Measurements from ENCODE around the gene DPP6. TPM values are rescaled to one million over a fixed set of nuclear protein-coding genes. Genes with fewer than 3 reads are reported as not detected.

DPP6 gene
- total RNA-seq, 1 experiment from 2014 or later: not detected

DNA sequence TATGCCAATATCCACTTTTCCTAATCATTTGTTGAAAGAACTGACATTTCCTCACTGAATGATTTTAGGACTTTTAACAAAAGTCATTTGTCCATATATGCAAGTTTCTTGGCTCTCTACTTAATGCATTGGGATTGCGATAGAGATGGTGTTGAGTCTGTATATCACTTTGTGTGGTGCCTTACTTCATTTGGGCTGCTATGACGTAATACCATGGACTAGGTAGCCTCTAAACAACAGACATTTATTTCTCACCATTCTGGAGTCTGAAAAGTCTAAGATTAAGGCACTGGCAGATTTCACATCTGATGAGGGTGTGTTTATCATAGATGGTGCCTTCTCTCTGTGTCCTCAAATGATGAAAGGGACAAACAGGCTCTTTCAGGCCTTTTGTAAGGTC, 342.6 kb downstream of the DPP6 start:
- Mint-ChIP-seq H3K36me3 (ENCODE audit: insufficient read depth, unreplicated experiment) (no peaks in the 10 kb centered on the region), H3K27me3 (ENCODE audit: insufficient read depth, unreplicated experiment) (peaks cover 12% of the 10 kb centered on the region), H3K9me3 (ENCODE audit: unreplicated experiment) (no peaks in the 10 kb centered on the region), H3K27ac (ENCODE audit: unreplicated experiment) (no peak overlapping the region), H3K4me1 (ENCODE audit: low read depth, unreplicated experiment) (no peaks in the 10 kb centered on the region), H3K4me3 (ENCODE audit: unreplicated experiment) (no peak overlapping the region)
- Histone ChIP-seq H3K9me3 (no peaks in the 10 kb centered on the region), H3K36me3 (ENCODE audit: control insufficient read depth, insufficient read depth, low read length) (no peaks in the 10 kb centered on the region), H3K27me3 (replicated peaks; ENCODE audit: control insufficient read depth, insufficient read depth, low read length) (no peaks in the 10 kb centered on the region), H3K4me1 (no peaks in the 10 kb centered on the region), H3K4me3 (ENCODE audit: low read depth, low read length) (no peak overlapping the region)
- TF ChIP-seq, protein P1, sequence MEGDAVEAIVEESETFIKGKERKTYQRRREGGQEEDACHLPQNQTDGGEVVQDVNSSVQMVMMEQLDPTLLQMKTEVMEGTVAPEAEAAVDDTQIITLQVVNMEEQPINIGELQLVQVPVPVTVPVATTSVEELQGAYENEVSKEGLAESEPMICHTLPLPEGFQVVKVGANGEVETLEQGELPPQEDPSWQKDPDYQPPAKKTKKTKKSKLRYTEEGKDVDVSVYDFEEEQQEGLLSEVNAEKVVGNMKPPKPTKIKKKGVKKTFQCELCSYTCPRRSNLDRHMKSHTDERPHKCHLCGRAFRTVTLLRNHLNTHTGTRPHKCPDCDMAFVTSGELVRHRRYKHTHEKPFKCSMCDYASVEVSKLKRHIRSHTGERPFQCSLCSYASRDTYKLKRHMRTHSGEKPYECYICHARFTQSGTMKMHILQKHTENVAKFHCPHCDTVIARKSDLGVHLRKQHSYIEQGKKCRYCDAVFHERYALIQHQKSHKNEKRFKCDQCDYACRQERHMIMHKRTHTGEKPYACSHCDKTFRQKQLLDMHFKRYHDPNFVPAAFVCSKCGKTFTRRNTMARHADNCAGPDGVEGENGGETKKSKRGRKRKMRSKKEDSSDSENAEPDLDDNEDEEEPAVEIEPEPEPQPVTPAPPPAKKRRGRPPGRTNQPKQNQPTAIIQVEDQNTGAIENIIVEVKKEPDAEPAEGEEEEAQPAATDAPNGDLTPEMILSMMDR (IDR thresholded peaks at IDR 0.05; ENCODE audit: insufficient read depth in 1 of 2, low read depth in 1 of 2, low read length in 1 of 2, severe bottlenecking in 1 of 2, unreplicated experiment in 1 of 2): no peak
- no TSS peak for BruUV-seq (replicated peaks)
- no peak for DNase-seq
- intact Hi-C loops (cut with micrococcal nuclease; ENCODE audit: unreplicated experiment): no loop called here
- ChIA-PET CTCF (no interaction called here), POLR2A (no interaction called here)

DNA sequence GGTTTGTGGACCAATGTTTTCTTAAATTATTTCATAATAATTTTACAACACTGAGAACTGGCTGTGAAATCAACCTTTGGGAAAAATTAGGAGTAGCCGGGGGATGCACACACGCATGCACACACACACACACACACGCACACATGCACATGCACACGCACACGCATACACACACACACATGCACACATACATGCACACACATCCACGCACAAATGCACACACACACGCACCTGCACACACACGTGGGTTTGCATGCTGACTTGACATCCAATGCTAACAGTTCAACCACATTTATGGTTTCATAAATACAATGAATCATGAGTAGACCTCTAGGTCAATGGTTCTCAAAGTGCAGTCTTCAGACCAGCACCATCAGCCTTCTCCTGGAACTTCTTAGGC, 354.1 kb downstream of the DPP6 start:
- Mint-ChIP-seq H3K9me3 (ENCODE audit: unreplicated experiment) (no peaks in the 10 kb centered on the region), H3K4me1 (ENCODE audit: low read depth, unreplicated experiment) (no peaks in the 10 kb centered on the region), H3K27me3 (ENCODE audit: insufficient read depth, unreplicated experiment) (peaks cover 2% of the 10 kb centered on the region), H3K36me3 (ENCODE audit: insufficient read depth, unreplicated experiment) (no peaks in the 10 kb centered on the region), H3K27ac (ENCODE audit: unreplicated experiment) (no peak overlapping the region), H3K4me3 (ENCODE audit: unreplicated experiment) (no peak overlapping the region)
- Histone ChIP-seq H3K27me3 (replicated peaks; ENCODE audit: control insufficient read depth, insufficient read depth, low read length) (no peaks in the 10 kb centered on the region), H3K36me3 (ENCODE audit: control insufficient read depth, insufficient read depth, low read length) (no peaks in the 10 kb centered on the region), H3K4me3 (ENCODE audit: low read depth, low read length) (no peak overlapping the region), H3K9me3 (no peaks in the 10 kb centered on the region), H3K4me1 (no peaks in the 10 kb centered on the region)
- TF ChIP-seq, protein P1 (IDR thresholded peaks at IDR 0.05; ENCODE audit: insufficient read depth in 1 of 2, low read depth in 1 of 2, low read length in 1 of 2, severe bottlenecking in 1 of 2, unreplicated experiment in 1 of 2): no peak
- intact Hi-C loops (cut with micrococcal nuclease; ENCODE audit: unreplicated experiment): no loop called here
- no TSS peak for BruUV-seq (replicated peaks)
- POLR2A ChIA-PET: no interaction called here
- DNase-seq: no peak
- CTCF ChIA-PET: no interaction called here

DNA sequence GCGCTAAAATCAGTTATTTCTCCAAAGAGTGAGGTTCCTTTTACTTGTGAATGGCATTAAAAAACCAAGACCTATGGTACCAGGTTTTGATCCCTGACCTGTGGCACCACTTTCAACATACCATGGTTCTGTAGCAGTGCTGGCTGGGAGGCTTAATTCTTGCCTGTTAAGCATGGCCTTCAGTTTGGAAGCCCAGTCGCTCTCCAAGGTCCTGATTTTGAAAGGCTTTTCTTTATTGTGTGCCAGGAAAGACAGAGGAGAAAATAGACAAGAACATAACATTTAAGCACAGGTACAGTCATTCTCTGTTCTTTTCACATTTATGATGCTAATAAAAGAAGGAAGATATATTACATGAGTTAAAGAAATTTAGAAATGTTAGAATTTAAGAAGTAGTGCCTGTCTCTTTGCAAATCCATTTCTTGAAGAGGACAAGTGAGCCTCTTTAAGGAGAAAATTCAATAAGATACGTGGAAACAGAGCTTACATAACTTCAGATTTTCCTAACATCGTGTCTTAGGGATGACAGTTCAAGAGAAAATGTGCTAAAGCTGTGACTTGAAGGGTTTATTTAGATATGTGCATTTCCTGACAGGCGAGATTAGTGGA, 357.6 kb downstream of the DPP6 start:
- H3K4me3 Mint-ChIP-seq (ENCODE audit: unreplicated experiment): no peak overlapping the region
- Histone ChIP-seq H3K4me3 (ENCODE audit: low read depth, low read length) (no peak overlapping the region), H3K36me3 (ENCODE audit: control insufficient read depth, insufficient read depth, low read length) (no peaks in the 10 kb centered on the region), H3K27me3 (replicated peaks; ENCODE audit: control insufficient read depth, insufficient read depth, low read length) (no peaks in the 10 kb centered on the region), H3K9me3 (no peaks in the 10 kb centered on the region), H3K4me1 (no peaks in the 10 kb centered on the region)
- no peaks in the 10 kb centered on the region for H3K36me3 Mint-ChIP-seq (ENCODE audit: insufficient read depth, unreplicated experiment)
- ChIA-PET POLR2A (no interaction called here), CTCF (no interaction called here)
- no peak overlapping the region for H3K27ac Mint-ChIP-seq (ENCODE audit: unreplicated experiment)
- no peaks in the 10 kb centered on the region for H3K9me3 Mint-ChIP-seq (ENCODE audit: unreplicated experiment)
- DNase-seq: peak in 1 of 2 experiments; percentile 43
- TF ChIP-seq, protein P1 (IDR thresholded peaks at IDR 0.05; ENCODE audit: insufficient read depth in 1 of 2, low read depth in 1 of 2, low read length in 1 of 2, severe bottlenecking in 1 of 2, unreplicated experiment in 1 of 2): no peak
- BruUV-seq (replicated peaks): no TSS peak
- intact Hi-C loops (cut with micrococcal nuclease; ENCODE audit: unreplicated experiment): no loop called here
- no peaks in the 10 kb centered on the region for H3K27me3 Mint-ChIP-seq (ENCODE audit: insufficient read depth, unreplicated experiment)
- no peaks in the 10 kb centered on the region for H3K4me1 Mint-ChIP-seq (ENCODE audit: low read depth, unreplicated experiment)

Measured in Caco-2 (cell line).